ENCODE measurements around the gene DNAJC28.

DNA sequence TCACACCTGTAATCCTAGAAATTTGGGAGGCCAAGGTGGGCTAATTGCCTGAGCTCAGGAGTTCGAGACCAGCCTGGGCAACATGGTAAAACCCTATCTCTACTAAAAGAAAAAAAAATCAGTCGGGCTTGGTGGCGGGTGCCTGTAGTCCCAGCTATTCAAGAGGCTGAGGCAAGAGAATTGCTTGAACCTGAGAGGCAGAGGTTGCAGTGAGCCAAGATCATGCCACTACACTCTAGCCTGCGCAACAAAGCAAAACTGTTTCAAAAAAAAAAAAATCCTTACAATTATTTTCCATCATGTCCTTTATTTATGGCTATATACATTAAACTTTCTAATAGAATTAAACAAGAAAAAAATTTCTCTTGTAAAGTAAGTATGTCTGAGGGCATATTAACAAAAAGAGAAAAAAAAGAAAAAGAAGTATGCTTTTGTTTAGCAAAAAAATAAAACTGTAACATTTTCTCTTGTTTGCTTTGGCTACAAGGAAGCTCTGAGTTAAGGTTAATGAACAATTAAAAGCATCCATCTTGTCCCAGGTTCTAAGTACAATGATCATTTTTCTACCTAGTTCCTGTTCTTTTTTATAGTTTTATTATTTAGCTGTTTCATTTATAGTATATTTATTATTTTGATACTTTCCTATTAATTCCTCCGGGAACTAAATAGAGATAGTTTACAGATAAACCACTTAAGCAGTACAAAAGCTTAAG, 29.8 kb downstream of the DNAJC28 start:
- TF ChIP-seq POLR2A (IDR thresholded peaks at IDR 0.05) = no peak
- TF ChIP-seq, protein P1, sequence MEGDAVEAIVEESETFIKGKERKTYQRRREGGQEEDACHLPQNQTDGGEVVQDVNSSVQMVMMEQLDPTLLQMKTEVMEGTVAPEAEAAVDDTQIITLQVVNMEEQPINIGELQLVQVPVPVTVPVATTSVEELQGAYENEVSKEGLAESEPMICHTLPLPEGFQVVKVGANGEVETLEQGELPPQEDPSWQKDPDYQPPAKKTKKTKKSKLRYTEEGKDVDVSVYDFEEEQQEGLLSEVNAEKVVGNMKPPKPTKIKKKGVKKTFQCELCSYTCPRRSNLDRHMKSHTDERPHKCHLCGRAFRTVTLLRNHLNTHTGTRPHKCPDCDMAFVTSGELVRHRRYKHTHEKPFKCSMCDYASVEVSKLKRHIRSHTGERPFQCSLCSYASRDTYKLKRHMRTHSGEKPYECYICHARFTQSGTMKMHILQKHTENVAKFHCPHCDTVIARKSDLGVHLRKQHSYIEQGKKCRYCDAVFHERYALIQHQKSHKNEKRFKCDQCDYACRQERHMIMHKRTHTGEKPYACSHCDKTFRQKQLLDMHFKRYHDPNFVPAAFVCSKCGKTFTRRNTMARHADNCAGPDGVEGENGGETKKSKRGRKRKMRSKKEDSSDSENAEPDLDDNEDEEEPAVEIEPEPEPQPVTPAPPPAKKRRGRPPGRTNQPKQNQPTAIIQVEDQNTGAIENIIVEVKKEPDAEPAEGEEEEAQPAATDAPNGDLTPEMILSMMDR (IDR thresholded peaks at IDR 0.05) = no peak
